Keratinocyte (primary cell): Measurements from ENCODE around the gene SLC25A43.

Source experiments
- CTCF ChIP-seq, 3 experiments: IDR thresholded peaks in 1 of 3; conservative IDR thresholded peaks in 1 of 3; optimal IDR thresholded peaks in 1 of 3; 2 replicates in 2 of 3; 3 replicates in 1 of 3; pipeline versions ENCODE3 to v1.5.1; 2011; ENCODE audit warnings: low read length in 3 of 3, mild to moderate bottlenecking in 3 of 3, moderate library complexity in 2 of 3, control low read depth in 1 of 3, inconsistent platforms in 1 of 3; ENCODE audit not compliant: insufficient read depth in 2 of 3; ENCODE audit errors: extremely low read depth in 1 of 3
- EZH2 ChIP-seq: IDR thresholded peaks from one replicate; pipeline ENCODE4 v1.6.1; 2012; ENCODE audit warnings: inconsistent platforms, mild to moderate bottlenecking, low read length, moderate library complexity

GRCh38 chrX:119495734-119496726 lies 96.9 kb downstream of the SLC25A43 start:
- no peak for TF ChIP-seq CTCF (optimal IDR thresholded peaks at IDR 0.05 in 1 of 3, IDR thresholded peaks at IDR 0.05 in 1 of 3, conservative IDR thresholded peaks at IDR 0.05 in 1 of 3; ENCODE audit: extremely low read depth in 1 of 3, insufficient read depth in 2 of 3, low read length in 3 of 3)
- no peak for TF ChIP-seq EZH2
